SU-DHL-6 (cell line): ENCODE measurements around the gene CCDC186.

Experiments used
- H2AFZ ChIP-seq: fragments of 200-600 bp; sonication (generic); 2 replicates; pipeline ENCODE4 v1.6.1; 2014; ENCODE audit warnings: low read depth, mild to moderate bottlenecking, moderate library complexity, mixed read lengths, antibody characterized with exemption, low read length; ENCODE audit not compliant: severe bottlenecking
- H3F3A ChIP-seq: fragments of 200-600 bp; shearing (Covaris generic); 2 replicates; pipeline ENCODE4 v1.6.0; 2016; ENCODE audit warnings: antibody characterized with exemption, mild to moderate bottlenecking; ENCODE audit not compliant: insufficient read depth
- H3K27ac ChIP-seq: fragments of 200-600 bp; sonication (generic); 2 replicates; pipeline ENCODE4 v1.5.1; 2016; ENCODE audit warnings: low read depth, mild to moderate bottlenecking, low read length, moderate library complexity, mixed read lengths
- H3K27me3 ChIP-seq: fragments of 200-600 bp; sonication (generic), shearing (Covaris generic); 2 replicates; pipeline ENCODE4 v1.6.0; 2014; ENCODE audit warnings: mild to moderate bottlenecking, low read length
- H3K36me3 ChIP-seq: fragments of 200-600 bp; sonication (generic); 2 replicates; pipeline ENCODE4 v1.6.1; 2014; ENCODE audit warnings: mild to moderate bottlenecking, low read length, mixed read lengths
- H3K4me2 ChIP-seq: fragments of 300-600, 200-600 bp; shearing (Covaris generic), sonication (generic); 2 replicates; pipeline ENCODE4 v1.6.0; 2014; ENCODE audit warnings: low read length, low read depth, mild to moderate bottlenecking; ENCODE audit not compliant: poor library complexity, severe bottlenecking
- H3K4me3 ChIP-seq: fragments of 200-600 bp; sonication (generic); 2 replicates; pipeline ENCODE4 v1.5.1; 2014; ENCODE audit warnings: antibody characterized with exemption, low read length, mild to moderate bottlenecking, mixed read lengths; ENCODE audit not compliant: insufficient read depth, poor library complexity, severe bottlenecking
- H3K79me2 ChIP-seq: fragments of 200-600 bp; sonication (generic); 2 replicates; pipeline ENCODE4 v1.6.1; 2014; ENCODE audit warnings: mild to moderate bottlenecking, low read length, moderate library complexity; ENCODE audit not compliant: insufficient read depth
- H3K9ac ChIP-seq: fragments of 200-600 bp; sonication (generic); 2 replicates; pipeline ENCODE4 v1.7.0; 2014; ENCODE audit warnings: mild to moderate bottlenecking, low read length
- H3K9me2 ChIP-seq: fragments of 200-600 bp; sonication (generic); replicated peaks from 2 replicates; pipeline ENCODE4 v1.6.1; 2014; ENCODE audit warnings: low read length; ENCODE audit not compliant: insufficient read depth
- H3K9me3 ChIP-seq: fragments of 200-600 bp; sonication (generic); 2 replicates; pipeline ENCODE4 v1.6.1; 2014; ENCODE audit warnings: low read length, mixed read lengths; ENCODE audit not compliant: insufficient read depth
- H4K20me1 ChIP-seq: fragments of 200-600 bp; sonication (generic); 2 replicates; pipeline ENCODE4 v1.6.1; 2014; ENCODE audit warnings: low read depth, mild to moderate bottlenecking, antibody characterized with exemption, low read length, moderate library complexity, mixed read lengths
- EZH2phosphoT487 ChIP-seq: fragments of 200-600 bp; sonication (generic), shearing (Covaris generic); conservative IDR thresholded peaks from 2 replicates; pipeline ENCODE4 v1.6.1; 2018; ENCODE audit warnings: mild to moderate bottlenecking, antibody characterized with exemption, low read length, moderate library complexity, mixed read lengths
- TF ChIP-seq, protein P1 (sequence below): fragments of 200-600 bp; sonication (generic); IDR thresholded peaks from one replicate; pipeline ENCODE4 v1.5.1; 2017; ENCODE audit warnings: antibody characterized with exemption, mild to moderate bottlenecking, low read length, moderate library complexity; ENCODE audit not compliant: insufficient read depth, poor library complexity, severe bottlenecking

CCDC186 gene

DNA sequence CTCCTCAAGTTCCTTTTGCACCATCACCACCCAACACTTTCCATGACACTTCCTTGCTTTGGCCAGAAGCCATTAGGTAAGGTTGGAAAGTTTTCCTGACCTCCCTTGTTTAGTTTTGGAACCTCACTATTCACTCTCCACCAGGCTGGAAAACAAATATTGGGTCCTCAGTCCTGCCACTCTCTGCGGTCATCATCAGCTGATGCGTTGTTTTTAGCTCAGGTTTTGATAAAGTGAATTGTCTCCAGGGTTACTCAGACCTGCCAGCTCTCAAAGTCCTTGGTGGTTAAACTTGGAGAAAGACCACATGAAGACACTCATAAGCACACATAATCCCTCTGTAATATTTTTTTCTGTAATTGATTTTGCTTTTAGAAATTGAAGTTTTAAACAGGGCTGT lies 55.5 kb downstream of the CCDC186 start:
- H3K9me2 ChIP-seq, result no peaks in the 10 kb centered on the region
- H3K9me3 ChIP-seq, result no peaks in the 10 kb centered on the region
- no peak overlapping the region for H3K4me2 ChIP-seq
- TF ChIP-seq, protein P1, sequence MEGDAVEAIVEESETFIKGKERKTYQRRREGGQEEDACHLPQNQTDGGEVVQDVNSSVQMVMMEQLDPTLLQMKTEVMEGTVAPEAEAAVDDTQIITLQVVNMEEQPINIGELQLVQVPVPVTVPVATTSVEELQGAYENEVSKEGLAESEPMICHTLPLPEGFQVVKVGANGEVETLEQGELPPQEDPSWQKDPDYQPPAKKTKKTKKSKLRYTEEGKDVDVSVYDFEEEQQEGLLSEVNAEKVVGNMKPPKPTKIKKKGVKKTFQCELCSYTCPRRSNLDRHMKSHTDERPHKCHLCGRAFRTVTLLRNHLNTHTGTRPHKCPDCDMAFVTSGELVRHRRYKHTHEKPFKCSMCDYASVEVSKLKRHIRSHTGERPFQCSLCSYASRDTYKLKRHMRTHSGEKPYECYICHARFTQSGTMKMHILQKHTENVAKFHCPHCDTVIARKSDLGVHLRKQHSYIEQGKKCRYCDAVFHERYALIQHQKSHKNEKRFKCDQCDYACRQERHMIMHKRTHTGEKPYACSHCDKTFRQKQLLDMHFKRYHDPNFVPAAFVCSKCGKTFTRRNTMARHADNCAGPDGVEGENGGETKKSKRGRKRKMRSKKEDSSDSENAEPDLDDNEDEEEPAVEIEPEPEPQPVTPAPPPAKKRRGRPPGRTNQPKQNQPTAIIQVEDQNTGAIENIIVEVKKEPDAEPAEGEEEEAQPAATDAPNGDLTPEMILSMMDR, result no peak
- TF ChIP-seq EZH2phosphoT487, result no peak
- no peak overlapping the region for H3K9ac ChIP-seq
- no peaks in the 10 kb centered on the region for H3K27me3 ChIP-seq
- no peak overlapping the region for H3K4me3 ChIP-seq
- H3K36me3 ChIP-seq, result no peaks in the 10 kb centered on the region
- H4K20me1 ChIP-seq, result no peaks in the 10 kb centered on the region
- no peak overlapping the region for H3K27ac ChIP-seq
- no peaks in the 10 kb centered on the region for H3K79me2 ChIP-seq
- H2AFZ ChIP-seq, result no peak overlapping the region
- no peaks in the 10 kb centered on the region for H3F3A ChIP-seq

DNA sequence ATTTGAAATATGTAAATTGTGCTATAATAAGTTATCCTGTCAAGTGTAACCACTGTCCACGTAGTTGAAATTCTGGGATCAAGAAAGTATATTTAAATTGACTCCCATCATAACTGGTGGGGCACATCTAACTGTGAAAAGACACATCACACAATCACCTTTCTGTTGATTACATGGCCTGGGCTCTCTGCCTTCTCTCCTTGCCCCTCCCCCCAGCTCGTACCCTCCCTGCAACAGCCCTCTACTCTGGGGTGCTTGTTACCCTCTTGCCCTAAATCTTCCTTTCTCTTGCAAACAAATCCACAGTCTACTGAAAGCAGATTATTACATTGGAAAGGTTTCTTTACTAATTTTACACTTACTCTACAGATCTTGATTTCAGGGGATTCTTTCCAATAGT lies 56.3 kb downstream of the CCDC186 start:
- Histone ChIP-seq H3K27ac (no peak overlapping the region), H3F3A (no peaks in the 10 kb centered on the region), H3K27me3 (no peaks in the 10 kb centered on the region), H3K4me3 (no peak overlapping the region), H3K79me2 (no peaks in the 10 kb centered on the region), H2AFZ (no peak overlapping the region), H3K9me3 (no peaks in the 10 kb centered on the region), H3K9ac (no peak overlapping the region), H3K36me3 (no peaks in the 10 kb centered on the region), H4K20me1 (no peaks in the 10 kb centered on the region), H3K4me2 (no peak overlapping the region), H3K9me2 (no peaks in the 10 kb centered on the region)
- TF ChIP-seq, protein P1, result no peak
- TF ChIP-seq EZH2phosphoT487, result no peak

DNA sequence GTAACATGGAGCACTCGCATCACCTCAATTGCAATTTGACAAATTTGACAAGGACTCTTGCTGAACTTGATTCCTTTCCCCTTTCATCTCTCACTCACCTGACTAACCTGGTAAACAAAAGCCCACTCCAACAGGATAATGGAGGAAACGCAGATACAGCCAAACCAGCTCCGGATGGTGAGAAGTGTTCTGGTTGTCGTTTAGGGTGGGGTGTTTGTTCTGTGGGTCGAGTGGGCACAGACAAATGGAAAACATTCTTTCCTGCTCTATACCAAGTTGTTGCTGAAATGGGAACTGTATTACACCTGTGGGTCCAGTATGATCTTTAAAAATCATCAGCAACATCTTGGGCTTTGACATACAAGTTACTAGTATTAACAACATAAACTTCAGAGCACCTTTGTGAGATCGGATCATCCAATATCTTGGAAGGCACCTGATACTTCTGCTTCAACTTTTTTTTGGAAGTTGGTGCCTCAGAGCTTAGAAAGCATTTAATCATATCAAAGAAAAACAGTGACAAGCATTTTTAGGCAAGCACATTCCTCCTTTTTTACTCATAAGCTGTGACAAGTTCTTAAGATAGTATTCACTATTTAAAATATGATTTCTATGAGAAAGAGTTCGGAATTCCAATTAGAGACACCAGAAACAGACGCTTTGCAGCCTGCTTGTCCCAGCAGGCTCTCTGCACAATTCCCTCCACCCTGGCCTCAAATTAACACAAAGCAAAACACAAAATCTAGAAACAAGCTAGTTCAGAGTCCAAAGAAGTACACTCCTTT lies 58.1 kb downstream of the CCDC186 start:
- Histone ChIP-seq H3K79me2 (no peaks in the 10 kb centered on the region), H3K4me2 (no peak overlapping the region), H3K4me3 (no peak overlapping the region), H3K9ac (no peak overlapping the region), H3K27me3 (no peaks in the 10 kb centered on the region), H3F3A (no peaks in the 10 kb centered on the region), H3K9me2 (no peaks in the 10 kb centered on the region), H3K27ac (no peak overlapping the region), H3K9me3 (no peaks in the 10 kb centered on the region), H4K20me1 (no peaks in the 10 kb centered on the region), H3K36me3 (no peaks in the 10 kb centered on the region), H2AFZ (no peak overlapping the region)
- no peak for TF ChIP-seq EZH2phosphoT487
- TF ChIP-seq, protein P1, result no peak
